GM18520 (cell line): ENCODE measurements around the gene PRKG1.
"Not testable (repeated sequence)": the region's sequence is repeated elsewhere in the genome, so short reads cannot be mapped to it uniquely, and the experiment has no call there.

Source experiments
- ATAC-seq: cut with Tn5 transposase; IDR thresholded peaks from one replicate; pipeline ENCODE4 v1.9.1; 2021; ENCODE audit not compliant: unreplicated experiment

The PRKG1 gene

DNA sequence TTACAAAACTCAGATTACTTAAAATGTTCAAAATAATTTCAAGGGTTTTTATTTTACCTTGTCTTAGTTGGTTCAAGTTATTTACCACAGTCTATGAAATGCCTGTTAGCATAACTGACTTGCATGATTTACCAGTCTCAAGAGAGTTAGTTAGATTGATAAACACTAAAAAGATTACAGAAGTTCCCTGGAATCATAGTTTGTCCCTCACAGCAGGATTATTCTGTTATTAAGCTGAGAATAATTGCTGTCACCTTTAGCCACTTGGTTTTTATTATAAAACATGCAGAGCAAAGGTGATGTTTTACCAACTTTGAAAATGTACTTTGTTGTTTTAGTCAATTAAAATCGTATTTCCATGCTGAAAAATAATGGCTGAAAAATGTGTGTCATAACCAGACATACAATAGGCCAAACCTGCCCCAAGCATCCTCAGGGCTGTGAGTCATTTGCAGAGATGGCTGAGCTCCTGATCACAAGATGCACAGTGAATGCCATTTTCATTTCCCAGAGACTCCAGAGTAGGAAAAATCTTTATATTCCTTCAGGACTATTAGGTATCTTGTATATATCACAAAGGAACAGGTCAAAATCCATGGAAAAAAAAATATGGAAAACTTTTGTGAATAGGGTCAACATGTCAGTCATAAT, 1152.0 kb downstream of the PRKG1 start:
- no peak for ATAC-seq

DNA sequence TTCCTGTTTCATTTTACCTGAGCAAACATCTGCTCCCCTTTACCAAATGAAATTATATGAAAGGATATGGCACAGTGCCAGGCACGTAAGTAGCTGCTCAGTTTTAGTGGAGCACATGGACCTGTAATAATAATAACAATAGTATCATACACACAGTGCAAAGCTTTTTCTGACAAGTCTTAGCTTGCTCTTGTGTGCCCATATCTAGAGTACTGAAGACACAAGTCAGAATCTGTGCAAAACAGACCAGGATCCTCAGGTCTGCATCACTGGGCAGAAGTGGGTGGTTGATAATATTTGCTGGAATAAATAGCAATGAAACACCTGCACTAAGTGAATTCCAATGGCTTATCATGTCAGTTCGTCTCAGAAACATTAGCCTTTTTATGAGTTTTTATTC, 1154.3 kb downstream of the PRKG1 start:
- no peak for ATAC-seq

GRCh38 chr10:52229291-52229931, 1155.1 kb downstream of the PRKG1 start:
- no peak for ATAC-seq

GRCh38 chr10:52232561-52233350, 1158.5 kb downstream of the PRKG1 start:
- peak; percentile 100 for ATAC-seq

- not testable (repeated sequence) for ATAC-seq
Measured at GRCh38 chr10:52233351-52233991, 1159.2 kb downstream of the PRKG1 start.

DNA sequence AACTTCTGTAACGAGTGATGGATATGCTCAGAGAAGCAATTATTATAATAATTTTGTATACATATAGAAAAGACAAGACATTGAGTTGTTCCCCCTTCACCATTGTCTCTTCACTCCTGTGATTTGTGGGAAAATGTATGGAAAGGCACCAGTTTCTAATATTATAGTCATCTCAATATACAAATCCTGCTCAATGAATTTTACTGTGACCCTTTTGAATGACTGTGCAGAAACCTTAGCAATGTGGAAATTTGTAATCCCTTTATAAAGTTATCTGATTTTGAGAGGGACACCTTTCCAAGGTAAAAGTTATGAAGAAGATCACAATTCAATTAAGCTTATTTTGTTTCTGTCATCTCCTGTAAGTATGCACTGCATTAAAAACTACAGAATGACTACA, 1165.5 kb downstream of the PRKG1 start:
- no peak for ATAC-seq

DNA sequence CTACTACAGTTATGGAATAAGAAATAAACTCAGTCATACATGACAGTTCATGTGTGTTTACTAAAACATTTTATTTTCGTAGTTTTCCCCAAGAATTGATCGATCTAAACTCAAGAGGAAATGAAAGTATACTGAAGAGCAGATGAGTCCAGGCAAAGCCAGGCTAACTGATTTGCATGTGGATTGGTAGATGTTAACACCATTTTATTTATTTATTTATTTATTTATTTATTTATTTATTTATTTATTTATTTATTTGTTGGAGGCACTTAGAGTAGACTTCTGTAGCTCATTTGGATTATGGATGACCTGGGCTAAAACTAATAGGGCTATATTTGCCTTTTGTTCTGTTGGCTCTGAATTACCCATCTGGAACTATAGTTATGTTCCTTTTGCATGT, 1171.3 kb downstream of the PRKG1 start:
- ATAC-seq: no peak

DNA sequence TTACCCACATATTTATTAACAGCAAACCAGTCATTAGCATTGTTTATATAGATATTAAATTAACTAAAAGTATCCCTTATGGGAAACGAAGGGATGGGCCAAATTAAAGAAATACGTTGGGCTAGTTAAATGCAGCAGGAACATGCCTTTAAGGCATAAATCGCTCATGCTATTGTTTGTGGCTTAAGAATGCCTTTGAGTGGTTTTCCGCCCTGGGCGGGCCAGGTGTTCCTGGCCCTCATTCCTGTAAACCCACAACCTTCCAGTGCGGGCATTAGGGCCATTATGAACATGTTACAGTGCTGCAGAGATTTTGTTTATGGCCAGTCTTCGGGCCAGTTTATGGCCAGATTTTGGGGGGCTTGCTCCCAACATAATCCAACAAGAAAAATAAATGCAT, 1173.6 kb downstream of the PRKG1 start:
- not testable (repeated sequence) for ATAC-seq

GRCh38 chr10:52248697-52249306, 1174.5 kb downstream of the PRKG1 start:
- no peak for ATAC-seq

- ATAC-seq: no peak
Measured at GRCh38 chr10:52249850-52250395, 1175.6 kb downstream of the PRKG1 start.

- no peak for ATAC-seq
Measured at GRCh38 chr10:52250510-52250909, 1176.2 kb downstream of the PRKG1 start.

GRCh38 chr10:52252307-52252706, 1178.0 kb downstream of the PRKG1 start:
- ATAC-seq: no peak

DNA sequence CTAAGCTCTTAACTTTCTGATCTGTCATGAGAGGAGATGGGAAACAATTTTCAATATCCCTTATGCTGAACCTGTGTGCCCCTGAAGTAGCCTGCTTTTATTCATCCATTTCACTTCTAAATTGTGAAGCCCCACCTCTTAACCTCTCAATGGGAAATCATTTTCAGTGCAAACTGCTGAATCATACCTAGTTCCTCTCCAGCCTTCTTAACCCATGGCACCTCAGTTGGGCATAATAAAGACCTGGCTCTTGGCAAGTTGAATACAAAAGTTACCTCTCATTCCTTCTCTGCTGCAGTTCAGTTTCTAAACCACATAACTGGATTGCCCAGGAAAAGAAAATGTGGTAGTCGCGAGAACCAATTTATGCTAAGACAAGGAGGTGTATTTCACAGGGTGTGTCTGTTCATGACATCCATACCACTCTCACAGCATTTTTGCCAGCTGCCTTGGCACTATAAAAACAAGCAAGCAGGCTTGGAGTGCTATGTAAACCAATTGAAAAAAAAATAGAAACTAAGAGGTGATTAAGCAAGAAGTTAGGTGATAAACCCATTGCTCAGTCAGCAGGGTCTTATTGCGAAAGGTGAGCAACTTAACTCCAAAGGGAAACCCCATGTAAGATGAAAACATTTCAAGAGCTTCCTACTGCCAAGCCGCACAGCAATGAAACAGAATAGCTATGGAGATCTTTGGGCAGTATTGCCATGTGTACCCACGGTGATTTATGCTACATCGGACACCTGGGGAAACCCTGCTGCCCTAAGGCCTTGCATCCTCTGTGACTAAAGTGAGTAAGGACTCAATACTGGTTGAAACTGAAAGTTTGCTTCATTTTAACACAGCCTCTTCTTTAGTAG, 1182.8 kb downstream of the PRKG1 start:
- peak; percentile 99 for ATAC-seq

- peak; percentile 72 for ATAC-seq
Measured at GRCh38 chr10:52257692-52258075, 1183.4 kb downstream of the PRKG1 start.

DNA sequence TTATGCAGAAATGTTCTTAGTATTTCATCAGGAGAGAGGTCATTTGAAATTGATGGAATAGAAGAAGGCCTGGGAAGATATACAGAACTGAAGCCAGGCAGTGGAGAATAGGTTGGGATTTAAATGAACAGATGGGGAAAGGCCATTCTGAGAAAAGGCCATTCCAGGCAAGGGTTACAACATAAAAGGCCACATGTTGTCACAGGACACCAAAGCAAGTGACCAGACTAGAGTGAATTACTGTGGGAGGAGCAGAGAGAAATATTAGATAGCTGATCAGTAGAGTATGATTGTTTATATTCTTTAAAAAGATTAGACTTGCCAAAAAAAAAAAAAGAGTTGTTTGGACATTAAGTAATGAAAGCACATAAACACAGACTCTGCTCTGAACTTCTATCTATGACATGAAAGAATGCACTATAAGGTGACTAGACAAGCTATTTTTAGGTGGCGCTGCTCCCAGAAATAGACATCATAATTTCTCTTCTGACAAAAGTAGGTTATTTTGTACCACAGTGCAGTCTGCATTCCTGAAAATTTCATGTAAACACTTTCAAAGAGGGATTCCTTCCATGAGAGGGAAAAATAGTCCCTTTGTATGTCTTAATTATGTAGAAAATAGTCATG, 1184.6 kb downstream of the PRKG1 start:
- ATAC-seq: no peak

DNA sequence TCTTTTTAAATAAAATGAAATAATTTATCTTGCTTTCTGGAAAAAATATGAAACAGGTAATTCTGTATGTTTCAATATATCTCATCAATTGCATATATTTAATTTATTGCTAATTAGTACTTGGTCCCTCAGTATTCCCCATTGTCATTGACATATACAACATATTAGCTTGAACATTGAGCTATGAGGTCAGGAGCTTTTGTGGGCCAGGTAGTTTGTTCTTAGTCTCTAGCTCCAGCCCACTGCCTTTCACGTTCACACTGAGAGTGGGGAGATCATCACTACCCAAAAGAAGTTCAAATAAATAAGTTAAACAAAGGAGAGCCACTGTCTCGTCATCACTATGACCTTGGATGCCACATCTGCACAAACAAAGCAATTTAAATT, 1185.1 kb downstream of the PRKG1 start:
- ATAC-seq: no peak

- no peak for ATAC-seq
Measured at GRCh38 chr10:52261362-52261761, 1187.1 kb downstream of the PRKG1 start.

GRCh38 chr10:52265131-52265926, 1191.0 kb downstream of the PRKG1 start:
- no peak for ATAC-seq

GRCh38 chr10:52266858-52267257, 1192.6 kb downstream of the PRKG1 start:
- ATAC-seq: no peak
